NOMO-1 treated with DMSO at 0.1 percent for 48 hours (cell line): ENCODE data around the gene GTF2A1L.
"Not testable (repeated sequence)": the region's sequence is repeated elsewhere in the genome, so short reads cannot be mapped to it uniquely, and the experiment has no call there.

ENCODE experiments used
- DNase-seq: peaks from one replicate; lab custom pipeline; 2025; ENCODE audit not compliant: unreplicated experiment; lab: John Stamatoyannopoulos, UW

GTF2A1L gene

DNA sequence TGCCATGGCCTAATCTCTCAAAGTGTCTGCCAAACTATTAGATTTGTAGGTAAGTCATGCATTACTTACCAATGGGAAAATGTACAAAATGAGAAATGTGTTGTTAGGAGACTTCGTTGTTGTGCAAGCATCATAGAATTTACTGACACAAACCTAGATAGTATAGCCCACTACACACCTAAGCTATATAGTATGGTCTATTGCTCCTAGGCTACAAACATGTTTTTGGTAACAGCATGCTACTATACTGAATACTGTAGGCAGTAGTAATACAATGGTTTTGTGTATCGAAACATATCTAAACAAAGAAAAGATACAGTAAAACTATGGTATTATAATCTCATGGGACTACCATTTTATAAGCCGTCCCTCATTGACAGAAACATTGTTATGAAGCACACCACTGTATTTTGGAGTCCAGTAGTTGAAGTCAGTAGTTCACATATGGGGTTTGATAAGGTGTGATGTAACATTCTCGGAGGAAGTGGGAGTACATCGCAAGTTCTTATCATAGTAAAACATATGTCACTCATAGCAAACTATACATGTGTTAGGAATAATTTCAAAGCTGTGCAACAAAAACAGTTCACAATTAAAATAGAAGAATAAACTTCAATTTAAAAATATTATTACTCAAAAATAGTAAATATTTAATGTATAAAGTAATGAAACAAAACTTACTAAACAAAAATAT, 12.0 kb upstream of the GTF2A1L start:
- DNase-seq, result no peak

- no peak for DNase-seq
Observed at GRCh38 chr2:48607307-48608014, 10.2 kb upstream of the GTF2A1L start.

DNA sequence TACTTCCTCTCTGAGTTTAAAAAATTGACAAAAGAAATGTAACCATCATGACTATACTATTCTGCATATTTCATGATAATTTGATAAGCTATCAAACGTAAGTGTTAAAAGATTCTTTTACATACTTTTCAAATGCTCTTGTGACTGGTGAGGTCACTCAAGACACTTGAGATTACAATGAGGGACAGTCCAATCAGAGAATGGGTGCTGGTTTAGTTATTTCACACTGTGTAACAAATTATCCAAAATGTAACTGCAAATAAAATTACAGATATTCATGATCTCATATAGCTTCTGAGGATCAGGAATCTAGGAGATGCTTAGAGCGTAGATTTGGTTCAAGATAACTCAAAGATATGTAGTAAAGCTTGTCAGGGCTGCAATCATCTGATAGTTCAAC, 4.4 kb upstream of the GTF2A1L start:
- DNase-seq, result no peak

DNA sequence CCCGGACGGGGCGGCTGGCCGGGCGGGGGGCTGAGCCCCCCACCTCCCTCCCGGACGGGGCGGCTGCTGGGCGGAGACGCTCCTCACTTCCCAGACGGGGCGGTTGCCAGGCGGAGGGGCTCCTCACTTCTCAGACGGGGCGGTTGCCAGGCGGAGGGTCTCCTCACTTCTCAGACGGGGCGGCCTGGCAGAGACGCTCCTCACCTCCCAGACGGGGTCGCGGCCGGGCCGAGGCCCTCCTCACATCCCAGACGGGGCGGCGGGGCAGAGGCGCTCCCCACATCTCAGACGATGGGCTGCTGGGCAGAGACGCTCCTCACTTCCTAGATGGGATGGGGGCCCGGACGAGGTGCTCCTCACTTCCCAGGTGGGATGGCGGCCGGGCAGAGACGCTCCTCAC, 3.1 kb upstream of the GTF2A1L start:
- not testable (repeated sequence) for DNase-seq

- DNase-seq, result no peak
Observed at GRCh38 chr2:48619526-48619925, 1.9 kb downstream of the GTF2A1L start.

- no peak for DNase-seq
Observed at GRCh38 chr2:48620604-48621003, 2.9 kb downstream of the GTF2A1L start.

DNA sequence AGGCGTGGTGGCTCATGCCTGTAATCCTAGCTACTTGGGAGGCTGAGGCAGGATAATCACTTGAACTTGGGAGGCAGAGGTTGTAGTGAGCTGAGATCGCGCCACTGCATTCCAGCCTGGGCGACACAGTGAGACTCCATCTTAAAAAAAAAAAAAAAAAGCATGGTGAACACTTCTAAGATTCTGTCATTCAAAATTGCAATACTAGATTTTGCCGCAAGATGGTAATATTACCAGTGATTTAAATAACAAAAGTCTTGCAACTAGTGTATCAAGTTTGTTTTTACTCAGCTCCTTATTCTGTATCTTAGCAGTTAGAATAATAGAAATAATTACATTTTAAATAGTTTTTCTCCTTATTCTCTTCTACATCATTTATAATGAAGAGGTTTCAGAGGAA, 5.0 kb downstream of the GTF2A1L start:
- not testable (repeated sequence) for DNase-seq

- DNase-seq, result no peak
Observed at GRCh38 chr2:48624696-48625095, 7.0 kb downstream of the GTF2A1L start.

GRCh38 chr2:48626047-48626446, 8.4 kb downstream of the GTF2A1L start:
- no peak for DNase-seq

DNA sequence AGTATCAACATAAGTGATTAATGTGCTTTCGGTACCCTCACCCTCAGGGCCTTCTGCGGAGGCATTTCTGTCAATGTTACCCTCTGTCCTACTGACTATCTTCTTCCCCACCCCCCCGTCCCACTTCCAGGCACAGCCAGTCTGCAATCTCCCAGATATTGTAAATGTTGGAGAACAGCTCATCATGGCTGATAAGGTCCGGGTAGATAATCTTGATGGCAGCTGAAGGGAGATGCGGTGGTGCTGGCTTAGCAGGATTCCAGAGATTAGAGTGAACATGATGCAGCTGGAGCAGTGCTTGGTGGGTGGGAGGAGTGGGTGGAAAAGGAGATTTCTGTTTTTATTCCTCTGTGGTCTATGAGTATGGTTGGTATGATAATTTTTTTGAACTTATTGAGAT, 15.5 kb downstream of the GTF2A1L start:
- no peak for DNase-seq

DNA sequence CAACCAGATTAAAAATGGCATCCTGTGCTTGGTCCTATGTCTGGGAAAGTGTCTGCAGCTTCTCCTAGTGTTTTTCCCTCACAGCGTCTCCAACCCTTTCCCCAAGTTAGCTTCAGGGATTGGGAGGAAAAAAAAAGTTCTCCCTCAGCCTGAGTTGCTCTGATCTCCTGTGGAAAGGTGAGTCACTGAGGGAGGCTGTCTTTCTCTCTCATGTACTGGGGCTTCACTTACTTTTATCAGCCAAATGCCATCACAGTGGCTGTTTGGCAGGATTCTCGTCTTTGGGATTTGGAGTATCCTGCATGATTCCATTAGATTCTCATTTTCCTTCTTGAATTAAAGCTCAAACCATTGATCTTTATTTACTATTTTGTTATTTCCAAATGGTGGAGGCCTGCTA, 18.1 kb downstream of the GTF2A1L start:
- DNase-seq, result no peak

- DNase-seq, result no peak
Observed at GRCh38 chr2:48638261-48638660, 20.6 kb downstream of the GTF2A1L start.

DNA sequence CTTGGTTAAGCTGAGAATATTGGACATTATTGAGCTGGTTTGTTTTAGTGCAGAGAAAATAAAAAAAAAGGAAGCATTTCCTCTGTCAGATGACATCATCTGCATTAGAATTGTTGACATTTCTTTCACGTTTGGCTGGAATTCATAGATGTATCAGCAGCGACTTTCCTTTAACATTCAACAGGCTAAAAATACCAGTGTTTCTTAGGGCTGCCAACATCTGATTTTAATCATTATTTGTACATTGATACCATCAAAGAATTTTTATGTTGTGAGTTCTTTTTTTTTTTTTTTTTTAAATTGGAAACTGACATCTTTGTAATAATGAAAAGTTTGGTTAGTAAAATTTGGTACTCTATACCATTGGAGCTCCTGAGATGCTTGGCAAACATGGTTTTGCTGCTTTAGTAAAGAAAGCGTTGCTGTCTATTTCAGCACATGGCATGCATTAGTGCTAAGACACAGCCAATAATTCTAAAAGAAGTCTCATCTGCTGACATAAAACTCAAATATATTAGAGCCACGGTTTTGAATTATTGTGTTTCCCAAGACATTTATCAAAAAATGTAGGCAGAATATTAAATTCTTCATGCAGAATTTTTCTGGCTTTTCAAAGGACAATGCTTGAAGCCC, 33.6 kb downstream of the GTF2A1L start:
- DNase-seq, result no peak

GRCh38 chr2:48668992-48669391, 51.3 kb downstream of the GTF2A1L start:
- DNase-seq, result no peak

DNA sequence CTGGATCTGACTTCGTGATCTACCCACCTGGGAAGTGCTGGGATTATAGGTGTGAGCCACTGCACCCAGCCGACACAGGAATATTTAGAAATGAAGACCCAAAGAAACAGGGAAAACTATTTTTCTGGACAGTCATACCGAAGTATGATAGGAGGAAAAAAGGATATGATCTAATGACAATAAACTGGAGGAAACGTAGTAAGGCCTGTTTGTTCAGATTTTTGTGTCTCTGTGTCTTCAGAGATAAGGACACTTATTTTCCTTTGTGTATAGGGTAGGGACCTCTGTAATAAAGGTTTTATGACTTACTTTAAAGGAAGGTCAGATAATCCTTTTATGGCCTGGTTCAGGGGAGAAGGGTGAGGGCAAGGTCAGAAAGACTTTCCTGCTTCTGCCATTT, 55.9 kb downstream of the GTF2A1L start:
- DNase-seq, result no peak

DNA sequence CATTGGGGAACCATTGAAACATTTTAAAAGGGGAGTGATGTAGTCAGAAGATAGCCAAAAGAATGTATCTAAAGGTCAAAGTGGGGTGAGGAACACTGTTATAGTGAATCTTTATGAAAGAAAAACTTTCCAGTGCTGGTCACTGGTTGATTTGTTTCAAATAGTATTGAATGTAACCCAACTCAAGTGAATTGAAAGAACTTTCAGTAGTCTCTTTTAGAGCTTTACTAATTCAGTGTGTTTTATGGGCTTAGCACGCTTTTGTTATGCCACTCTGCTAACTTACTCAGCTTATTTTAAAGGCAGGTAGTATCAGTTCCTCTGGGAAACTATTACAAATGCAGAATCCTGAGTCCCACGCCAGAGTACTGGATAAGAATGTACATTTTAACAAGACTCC, 57.3 kb downstream of the GTF2A1L start:
- DNase-seq, result no peak

GRCh38 chr2:48677450-48677849, 59.8 kb downstream of the GTF2A1L start:
- DNase-seq, result peak; percentile 33

DNA sequence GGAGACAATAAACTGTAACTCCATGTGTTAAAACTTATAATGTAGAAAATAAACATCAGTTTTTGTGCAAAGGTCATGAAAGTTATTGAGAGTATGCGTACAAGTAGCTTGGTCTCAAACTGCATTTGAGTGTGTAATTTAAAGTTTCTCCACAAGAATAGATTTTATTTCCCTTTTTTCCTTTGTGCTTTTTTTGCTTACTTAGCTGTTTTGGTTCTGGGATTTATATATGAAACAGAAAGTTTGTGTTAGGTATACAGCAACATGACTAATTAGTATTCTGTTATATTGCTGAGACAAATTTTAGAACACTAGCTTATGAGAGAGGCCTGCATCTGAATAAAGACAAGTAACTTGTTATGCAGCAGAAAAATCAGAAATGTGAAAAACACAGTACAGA, 67.5 kb downstream of the GTF2A1L start:
- no peak for DNase-seq

- no peak for DNase-seq
Observed at GRCh38 chr2:48691935-48692691, 74.5 kb downstream of the GTF2A1L start.

DNA sequence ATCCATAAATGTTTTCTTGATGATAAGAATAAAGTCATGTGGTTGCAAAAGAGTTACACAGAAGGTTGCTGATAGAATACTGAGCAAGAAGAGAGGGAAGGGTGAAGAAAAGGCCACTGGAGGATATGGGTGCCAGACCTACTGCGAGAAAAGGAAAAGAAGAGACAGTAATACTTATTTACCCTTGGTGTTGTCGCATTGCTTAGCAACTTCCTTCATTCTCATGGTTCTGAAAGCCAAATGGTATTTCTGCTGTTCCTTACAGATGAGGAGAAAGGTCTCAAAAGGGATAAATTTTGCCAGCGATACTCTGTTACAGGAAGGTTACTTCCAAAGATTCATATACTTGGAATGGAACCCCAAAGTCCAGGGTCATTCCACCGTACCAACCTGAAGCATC, 75.4 kb downstream of the GTF2A1L start:
- DNase-seq, result no peak

DNA sequence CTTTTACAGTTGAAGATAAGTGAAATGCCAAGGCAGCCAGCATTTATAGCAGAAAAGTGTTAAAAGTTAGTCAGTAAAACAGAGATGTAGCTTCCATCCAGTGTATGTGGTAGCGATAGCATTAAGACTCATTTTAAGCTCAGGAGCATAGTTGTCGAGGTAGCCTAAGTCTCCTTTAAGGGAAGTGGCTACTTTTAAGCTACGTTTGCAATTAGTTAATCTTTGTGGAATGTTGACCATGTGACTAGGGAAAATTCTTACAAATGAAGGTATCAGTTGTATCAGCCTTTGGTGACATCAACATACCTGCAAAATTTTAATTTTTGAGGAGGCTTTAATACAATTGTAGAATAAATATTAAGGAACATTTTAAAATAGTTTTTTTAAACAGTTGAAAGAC, 76.0 kb downstream of the GTF2A1L start:
- DNase-seq, result no peak

DNA sequence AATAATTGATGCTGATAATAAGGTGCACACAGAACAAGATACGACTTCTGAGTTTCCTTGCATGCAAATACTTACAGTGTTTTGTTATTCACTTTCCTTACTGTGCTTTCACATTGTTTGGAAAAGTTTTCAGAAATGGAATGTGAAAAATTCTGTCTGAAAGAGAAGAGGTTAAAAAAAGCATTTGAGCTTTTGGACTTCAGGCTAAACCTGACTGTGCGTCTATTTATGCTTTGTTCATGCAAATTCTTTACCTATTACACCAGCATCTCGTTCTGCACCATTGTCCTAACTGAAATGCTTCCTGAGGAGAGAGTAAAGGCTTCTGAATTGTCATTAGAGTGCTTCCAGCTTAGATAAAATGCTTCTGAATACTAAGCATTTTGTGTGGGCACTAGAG, 76.5 kb downstream of the GTF2A1L start:
- no peak for DNase-seq
